GM18498 (cell line): ENCODE data around the gene PCDHA1.
"Not testable (repeated sequence)": the region's sequence is repeated elsewhere in the genome, so short reads cannot be mapped to it uniquely, and the experiment has no call there.

Source experiments
- ATAC-seq: cut with Tn5 transposase; IDR thresholded peaks from one replicate; pipeline ENCODE4 v1.9.1; 2021; ENCODE audit warnings: mild to moderate bottlenecking, moderate library complexity; ENCODE audit not compliant: unreplicated experiment

Gene PCDHA1

DNA sequence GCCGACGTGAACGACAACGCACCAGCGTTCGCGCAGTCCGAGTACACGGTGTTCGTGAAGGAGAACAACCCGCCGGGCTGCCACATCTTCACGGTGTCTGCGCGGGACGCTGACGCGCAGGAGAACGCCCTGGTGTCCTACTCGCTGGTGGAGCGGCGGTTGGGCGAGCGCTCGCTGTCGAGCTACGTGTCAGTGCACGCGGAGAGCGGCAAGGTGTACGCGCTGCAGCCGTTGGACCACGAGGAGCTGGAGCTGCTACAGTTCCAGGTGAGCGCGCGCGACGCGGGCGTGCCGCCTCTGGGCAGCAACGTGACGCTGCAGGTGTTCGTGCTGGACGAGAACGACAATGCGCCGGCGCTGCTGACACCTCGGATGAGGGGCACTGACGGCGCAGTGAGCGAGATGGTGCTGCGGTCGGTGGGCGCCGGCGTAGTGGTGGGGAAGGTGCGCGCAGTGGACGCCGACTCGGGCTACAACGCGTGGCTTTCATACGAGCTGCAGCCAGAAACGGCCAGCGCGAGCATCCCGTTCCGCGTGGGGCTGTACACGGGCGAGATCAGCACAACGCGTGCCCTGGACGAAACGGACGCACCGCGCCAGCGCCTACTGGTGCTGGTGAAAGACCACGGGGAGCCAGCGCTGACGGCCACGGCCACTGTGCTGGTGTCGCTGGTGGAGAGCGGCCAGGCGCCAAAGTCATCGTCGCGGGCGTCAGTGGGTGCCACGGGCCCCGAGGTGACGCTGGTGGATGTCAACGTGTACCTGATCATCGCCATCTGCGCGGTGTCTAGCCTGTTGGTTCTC is 64.1 kb downstream of the PCDHA1 start:
- ATAC-seq, result not testable (repeated sequence)

DNA sequence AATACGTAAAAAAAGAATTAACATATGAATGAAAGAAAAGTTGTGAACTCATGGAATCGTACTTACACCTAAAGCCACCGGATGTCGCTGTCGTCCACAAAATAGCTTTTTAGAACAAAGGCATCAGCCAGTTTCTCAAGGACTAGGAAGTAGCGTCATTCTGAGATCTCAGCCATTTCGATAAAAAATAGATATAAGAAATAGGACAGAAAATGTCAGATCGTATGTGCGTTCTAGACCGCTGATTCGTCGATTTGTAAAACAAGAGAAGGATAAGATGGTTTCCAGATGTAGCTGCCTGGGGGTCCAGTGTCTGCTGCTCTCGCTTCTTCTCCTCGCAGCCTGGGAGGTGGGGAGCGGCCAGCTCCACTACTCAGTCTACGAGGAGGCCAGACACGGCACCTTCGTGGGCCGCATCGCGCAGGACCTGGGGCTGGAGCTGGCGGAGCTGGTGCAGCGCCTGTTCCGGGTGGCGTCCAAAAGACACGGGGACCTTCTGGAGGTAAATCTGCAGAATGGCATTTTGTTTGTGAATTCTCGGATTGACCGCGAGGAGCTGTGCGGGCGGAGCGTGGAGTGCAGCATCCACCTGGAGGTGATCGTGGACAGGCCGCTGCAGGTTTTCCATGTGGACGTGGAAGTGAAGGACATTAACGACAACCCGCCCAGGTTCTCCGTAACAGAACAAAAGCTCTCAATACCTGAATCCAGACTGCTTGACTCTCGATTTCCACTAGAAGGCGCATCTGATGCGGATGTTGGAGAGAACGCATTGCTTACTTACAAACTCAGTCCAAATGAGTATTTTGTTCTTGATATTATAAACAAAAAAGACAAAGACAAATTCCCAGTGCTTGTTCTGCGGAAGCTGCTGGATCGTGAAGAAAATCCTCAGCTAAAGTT is 70.1 kb downstream of the PCDHA1 start, which contains the start of gene PCDHA10:
TSS of gene PCDHA10 (plus strand) at position 126 of the 903 bp plus-strand sequence. CDS start at position 278, 152 bp downstream.
- ATAC-seq, result no peak

DNA sequence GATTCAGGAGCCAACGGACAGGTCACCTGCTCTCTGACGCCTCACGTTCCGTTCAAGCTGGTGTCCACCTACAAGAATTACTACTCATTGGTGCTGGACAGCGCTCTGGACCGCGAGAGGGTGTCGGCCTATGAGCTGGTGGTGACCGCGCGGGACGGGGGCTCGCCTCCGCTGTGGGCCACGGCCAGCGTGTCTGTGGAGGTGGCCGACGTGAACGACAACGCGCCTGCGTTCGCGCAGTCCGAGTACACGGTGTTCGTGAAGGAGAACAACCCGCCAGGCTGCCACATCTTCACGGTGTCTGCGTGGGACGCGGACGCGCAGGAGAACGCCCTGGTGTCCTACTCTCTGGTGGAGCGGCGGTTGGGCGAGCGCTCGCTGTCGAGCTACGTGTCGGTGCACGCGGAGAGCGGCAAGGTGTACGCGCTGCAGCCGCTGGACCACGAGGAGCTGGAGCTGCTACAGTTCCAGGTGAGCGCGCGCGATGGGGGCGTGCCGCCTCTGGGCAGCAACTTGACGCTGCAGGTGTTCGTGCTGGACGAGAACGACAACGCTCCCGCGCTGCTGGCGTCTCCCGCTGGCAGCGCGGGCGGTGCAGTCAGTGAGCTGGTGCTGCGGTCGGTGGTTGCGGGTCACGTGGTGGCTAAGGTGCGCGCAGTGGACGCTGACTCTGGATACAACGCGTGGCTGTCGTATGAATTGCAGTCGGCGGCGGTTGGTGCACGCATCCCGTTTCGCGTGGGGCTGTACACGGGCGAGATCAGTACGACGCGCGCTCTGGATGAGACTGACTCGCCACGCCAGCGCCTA is 71.4 kb downstream of the PCDHA1 start:
- no peak for ATAC-seq

DNA sequence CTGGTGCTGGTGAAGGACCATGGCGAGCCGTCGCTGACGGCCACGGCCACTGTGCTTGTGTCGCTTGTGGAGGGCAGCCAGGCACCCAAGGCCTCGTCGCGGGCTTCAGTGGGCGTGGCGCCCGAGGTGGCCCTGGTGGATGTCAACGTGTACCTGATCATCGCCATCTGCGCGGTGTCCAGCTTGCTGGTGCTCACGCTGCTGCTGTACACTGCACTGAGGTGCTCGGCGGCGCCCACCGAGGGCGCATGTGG is 72.0 kb downstream of the PCDHA1 start:
- no peak for ATAC-seq

DNA sequence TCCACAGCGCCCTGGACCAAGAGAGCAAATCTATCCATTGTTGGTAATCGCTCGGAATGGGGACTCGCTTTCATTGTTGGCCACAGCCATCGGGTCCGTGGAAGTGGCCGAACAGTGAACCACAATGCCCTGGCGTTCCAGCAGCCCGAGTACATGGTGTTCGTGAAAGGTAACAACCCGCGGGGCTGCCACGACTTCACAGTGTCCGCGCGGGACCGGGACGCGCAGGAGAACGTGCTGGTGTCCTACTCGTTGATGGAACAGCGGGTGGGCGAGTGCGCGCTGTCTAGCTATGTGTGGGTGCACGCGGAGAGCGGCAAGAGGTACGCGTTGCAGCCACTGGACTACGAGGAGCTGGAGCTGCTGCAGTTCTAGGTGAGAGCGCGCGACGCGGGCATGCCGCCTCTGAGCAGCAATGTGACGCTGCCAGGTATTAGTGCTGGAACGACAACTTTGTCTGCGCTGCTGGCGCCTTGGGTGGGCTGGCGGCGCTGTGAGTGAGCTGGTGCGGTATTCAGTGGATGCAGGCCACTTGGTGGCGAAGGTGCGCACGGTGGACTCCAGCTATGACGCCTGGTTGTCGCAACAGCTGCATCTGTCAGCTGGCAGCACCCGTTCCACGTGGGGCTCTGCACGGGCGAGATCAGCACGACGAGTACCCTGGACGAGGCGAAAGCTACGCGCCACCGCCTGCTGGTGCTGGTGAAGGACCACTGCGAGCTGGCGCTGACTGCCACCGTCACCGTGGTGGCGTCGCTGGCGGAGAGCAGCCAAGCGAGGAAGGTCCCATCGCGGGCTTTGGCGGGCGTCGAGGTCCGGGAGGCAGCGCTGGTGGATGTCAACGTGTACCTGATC is 76.7 kb downstream of the PCDHA1 start:
- no peak for ATAC-seq

DNA sequence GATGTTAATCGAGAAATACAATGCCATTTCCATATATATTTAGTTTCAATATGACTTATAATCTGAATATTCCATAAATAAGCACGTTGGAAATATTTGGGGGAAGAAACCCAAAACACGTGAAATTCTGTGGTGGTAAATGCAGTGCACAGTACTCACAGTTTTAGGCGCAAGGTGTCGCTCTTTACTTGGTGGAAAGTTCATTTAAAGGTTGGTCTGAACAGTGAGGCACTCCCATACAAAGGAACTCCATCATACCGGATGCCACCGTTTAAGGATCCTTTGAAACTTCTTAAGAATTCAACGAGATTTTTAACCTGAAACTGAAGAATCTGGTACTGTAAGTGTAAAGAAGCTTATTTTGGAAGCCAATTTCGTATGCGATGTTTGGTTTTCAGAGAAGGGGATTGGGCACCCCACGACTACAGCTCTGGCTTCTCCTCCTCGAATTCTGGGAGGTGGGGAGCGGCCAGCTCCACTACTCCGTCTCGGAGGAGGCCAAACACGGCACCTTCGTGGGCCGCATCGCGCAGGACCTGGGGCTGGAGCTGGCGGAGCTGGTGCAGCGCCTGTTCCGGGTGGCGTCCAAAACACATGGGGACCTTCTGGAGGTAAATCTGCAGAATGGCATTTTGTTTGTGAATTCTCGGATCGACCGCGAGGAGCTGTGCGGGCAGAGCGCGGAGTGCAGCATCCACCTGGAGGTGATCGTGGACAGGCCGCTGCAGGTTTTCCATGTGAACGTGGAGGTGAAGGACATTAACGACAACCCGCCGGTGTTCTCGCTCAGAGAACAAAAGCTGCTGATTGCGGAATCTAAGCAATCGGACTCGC is 83.0 kb downstream of the PCDHA1 start, which contains the start of gene PCDHA11:
TSS of gene PCDHA11 (plus strand) at position 237 of the 834 bp plus-strand sequence. CDS start at position 384, 147 bp downstream.
- ATAC-seq, result no peak

DNA sequence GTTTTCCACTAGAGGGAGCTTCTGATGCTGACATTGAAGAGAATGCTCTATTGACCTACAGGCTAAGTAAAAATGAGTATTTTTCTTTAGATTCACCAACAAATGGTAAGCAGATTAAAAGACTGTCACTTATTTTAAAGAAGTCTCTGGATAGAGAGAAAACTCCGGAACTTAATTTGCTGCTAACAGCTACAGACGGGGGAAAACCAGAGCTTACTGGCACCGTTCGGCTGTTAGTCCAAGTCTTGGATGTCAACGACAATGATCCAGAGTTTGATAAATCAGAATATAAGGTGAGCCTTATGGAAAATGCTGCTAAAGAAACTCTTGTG is 83.6 kb downstream of the PCDHA1 start:
- no peak for ATAC-seq

DNA sequence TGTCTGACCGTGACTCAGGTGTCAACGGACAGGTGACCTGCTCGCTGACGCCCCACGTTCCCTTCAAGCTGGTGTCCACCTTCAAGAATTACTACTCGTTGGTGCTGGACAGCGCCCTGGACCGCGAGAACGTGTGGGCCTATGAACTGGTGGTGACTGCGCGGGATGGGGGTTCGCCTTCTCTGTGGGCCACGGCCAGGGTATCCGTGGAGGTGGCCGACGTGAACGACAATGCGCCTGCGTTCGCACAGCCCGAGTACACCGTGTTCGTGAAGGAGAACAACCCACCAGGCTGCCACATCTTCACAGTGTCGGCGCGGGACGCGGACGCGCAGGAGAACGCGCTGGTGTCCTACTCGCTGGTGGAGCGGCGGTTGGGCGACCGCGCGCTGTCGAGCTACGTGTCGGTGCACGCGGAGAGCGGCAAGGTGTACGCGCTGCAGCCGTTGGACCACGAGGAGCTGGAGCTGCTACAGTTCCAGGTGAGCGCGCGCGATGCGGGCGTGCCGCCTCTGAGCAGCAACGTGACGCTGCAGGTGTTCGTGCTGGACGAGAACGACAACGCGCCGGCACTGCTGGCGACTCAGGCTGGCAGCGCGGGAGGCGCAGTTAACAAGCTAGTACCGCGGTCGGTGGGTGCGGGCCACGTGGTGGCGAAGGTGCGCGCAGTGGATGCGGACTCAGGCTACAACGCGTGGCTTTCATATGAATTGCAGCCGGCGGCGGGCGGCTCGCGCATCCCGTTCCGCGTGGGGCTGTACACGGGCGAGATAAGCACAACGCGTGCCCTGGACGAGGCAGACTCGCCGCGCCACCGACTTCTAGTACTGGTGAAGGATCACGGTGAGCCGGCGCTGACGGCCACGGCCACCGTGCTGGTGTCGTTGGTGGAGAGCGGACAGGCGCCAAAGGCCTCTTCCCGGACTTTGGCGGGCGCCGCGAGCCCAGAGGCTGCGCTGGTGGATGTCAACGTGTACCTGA is 84.6 kb downstream of the PCDHA1 start:
- no peak for ATAC-seq

DNA sequence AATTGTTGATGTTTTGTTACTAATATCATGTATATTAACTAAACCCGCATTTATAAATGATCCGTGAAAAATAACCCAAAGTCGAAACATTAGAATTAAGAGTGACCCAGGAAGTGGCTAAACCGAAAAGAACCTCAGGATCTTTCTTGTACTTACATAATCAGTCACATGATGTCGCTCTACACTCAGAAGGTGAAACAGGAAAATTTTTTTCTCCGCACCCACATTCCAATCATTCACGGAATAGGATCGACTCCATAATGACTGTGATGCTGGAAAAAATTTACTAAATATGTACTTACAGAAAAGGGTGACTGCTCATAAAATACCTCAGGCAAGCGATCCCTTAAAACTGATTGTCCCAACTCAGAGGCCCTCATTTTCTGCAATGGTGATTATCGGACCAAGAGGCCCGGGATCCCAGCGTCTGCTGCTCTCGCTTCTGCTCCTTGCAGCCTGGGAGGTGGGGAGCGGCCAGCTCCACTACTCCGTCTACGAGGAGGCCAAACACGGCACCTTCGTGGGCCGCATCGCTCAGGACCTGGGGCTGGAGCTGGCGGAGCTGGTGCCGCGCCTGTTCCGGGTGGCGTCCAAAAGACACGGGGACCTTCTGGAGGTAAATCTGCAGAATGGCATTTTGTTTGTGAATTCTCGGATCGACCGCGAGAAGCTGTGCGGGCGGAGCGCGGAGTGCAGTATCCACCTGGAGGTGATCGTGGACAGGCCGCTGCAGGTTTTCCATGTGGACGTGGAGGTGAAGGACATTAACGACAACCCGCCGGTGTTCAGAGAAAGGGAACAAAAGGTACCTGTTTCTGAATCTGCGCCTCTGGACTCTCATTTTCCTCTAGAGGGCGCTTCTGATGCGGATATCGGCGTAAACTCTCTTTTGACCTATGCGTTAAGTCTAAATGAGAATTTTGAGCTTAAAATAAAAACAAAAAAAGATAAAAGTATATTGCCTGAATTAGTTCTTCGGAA is 89.4 kb downstream of the PCDHA1 start, which contains the start of gene PCDHA12:
TSS of gene PCDHA12 (plus strand) at position 224 of the 981 bp plus-strand sequence. CDS start at position 389, 165 bp downstream.
- ATAC-seq, result no peak

DNA sequence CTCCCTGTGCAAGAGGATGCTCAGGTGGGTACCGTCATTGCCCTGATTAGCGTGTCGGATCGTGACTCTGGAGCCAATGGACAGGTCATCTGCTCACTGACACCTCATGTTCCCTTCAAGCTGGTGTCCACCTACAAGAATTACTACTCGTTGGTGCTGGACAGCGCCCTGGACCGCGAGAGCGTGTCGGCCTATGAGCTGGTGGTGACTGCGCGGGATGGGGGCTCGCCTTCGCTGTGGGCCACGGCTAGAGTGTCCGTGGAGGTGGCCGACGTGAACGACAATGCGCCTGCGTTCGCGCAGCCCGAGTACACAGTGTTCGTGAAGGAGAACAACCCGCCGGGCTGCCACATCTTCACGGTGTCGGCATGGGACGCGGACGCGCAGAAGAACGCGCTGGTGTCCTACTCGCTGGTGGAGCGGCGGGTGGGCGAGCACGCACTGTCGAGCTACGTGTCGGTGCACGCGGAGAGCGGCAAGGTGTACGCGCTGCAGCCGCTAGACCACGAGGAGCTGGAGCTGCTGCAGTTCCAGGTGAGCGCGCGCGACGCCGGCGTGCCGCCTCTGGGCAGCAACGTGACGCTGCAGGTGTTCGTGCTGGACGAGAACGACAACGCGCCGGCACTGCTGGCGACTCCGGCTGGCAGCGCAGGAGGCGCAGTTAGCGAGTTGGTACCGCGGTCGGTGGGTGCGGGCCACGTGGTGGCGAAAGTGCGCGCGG is 90.8 kb downstream of the PCDHA1 start:
- not testable (repeated sequence) for ATAC-seq

DNA sequence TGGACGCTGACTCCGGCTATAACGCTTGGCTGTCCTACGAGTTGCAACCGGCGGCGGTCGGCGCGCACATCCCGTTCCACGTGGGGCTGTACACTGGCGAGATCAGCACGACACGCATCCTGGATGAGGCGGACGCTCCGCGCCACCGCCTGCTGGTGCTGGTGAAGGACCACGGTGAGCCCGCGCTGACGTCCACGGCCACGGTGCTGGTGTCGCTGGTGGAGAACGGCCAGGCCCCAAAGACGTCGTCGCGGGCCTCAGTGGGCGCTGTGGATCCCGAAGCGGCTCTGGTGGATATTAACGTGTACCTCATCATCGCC is 91.3 kb downstream of the PCDHA1 start:
- ATAC-seq, result no peak

DNA sequence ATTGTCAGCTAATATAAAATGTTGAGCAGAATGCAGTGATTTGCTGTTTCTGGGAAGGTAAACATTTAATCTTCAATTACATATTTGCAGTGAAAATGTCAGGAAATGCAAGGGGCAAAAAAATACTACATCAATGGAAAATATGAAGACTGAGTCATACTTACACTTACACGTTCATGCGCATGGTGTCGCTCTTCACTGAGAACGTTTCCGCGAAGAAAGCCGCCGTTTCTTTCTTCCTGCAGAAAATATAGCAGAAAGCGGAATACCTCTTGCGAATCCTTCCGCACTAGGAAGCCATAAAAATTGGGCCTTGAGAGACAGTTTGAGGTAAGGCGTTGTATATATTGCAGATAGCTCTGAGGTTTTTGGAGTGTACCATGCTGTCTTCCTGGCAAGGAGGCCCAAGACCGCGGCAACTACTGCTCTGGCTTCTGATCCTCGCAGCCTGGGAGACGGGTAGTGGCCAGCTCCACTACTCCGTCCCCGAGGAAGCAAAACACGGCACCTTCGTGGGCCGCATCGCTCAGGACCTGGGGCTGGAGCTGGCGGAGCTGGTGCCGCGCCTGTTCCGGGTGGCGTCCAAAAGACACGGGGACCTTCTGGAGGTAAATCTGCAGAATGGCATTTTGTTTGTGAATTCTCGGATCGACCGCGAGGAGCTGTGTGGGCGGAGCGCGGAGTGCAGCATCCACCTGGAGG is 96.1 kb downstream of the PCDHA1 start, which contains the start of gene PCDHA13:
TSS of gene PCDHA13 (plus strand) at position 236 of the 702 bp plus-strand sequence. CDS start at position 381, 145 bp downstream.
- ATAC-seq, result no peak

DNA sequence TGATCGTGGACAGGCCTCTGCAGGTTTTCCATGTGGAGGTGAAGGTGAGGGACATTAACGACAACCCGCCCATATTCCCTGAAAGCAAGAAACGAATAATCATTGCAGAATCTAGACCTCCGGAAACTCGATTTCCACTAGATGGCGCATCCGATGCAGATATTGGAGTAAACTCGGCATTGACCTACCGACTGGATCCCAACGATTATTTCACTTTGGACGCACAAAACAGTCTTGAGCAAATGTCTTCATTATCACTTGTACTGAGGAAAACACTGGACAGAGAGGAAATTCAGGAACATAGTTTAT is 96.6 kb downstream of the PCDHA1 start:
- ATAC-seq, result no peak

DNA sequence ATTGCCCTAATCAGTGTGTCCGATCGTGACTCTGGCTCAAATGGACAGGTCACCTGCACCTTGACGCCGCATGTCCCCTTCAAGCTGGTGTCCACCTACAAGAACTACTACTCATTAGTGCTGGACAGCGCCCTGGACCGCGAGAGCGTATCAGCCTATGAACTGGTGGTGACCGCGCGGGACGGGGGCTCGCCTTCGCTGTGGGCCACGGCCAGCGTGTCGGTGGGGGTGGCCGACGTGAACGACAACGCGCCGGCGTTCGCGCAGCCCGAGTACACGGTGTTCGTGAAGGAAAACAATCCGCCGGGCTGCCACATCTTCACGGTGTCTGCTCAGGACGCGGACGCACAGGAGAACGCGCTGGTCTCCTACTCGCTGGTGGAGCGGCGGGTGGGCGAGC is 97.4 kb downstream of the PCDHA1 start:
- ATAC-seq, result no peak

DNA sequence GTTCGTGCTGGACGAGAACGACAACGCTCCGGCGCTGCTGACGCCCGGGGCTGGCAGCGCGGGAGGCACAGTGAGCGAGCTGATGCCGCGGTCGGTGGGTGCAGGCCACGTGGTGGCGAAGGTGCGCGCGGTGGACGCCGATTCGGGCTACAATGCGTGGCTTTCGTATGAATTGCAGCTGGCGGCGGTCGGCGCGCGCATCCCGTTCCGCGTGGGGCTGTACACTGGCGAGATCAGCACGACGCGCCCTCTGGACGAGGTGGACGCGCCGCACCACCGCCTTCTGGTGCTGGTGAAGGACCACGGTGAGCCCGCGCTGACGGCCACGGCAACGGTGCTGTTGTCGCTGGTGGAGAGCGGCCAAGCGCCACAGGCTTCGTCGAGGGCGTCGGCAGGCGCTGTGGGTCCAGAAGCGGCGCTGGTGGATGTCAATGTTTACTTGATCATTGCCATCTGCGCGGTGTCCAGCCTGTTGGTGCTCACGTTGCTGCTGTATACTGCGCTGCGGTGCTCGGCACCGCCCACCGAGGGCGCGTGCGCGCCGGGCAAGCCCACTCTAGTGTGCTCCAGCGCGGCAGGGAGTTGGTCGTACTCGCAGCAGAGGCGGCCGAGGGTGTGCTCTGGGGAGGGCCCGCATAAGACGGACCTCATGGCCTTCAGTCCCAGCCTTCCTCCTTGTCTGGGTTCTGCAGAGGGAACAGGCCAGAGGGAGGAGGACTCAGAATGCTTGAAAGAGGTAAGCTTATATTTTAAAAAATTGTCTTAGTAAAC is 98.2 kb downstream of the PCDHA1 start:
- ATAC-seq, result no peak
